Activated CD8-positive, alpha-beta memory T cell treated with anti-CD3 and anti-CD28 coated beads, Interleukin-2, amount 50 U/mL, for 24 hours (primary cell): ENCODE data around the gene EN1.

Experiments
- DNase-seq: peaks from one replicate; pipeline ENCODE4 v3.0.0-alpha.2; 2020; ENCODE audit errors: extremely low read depth

The EN1 gene

GRCh38 chr2:118822572-118822971, 24.9 kb downstream of the EN1 start:
- no peak for DNase-seq

- no peak for DNase-seq
Measured at GRCh38 chr2:118822015-118822414, 25.4 kb downstream of the EN1 start.

- no peak for DNase-seq
Measured at GRCh38 chr2:118817469-118817868, 30.0 kb downstream of the EN1 start.

GRCh38 chr2:118816669-118817068, 30.8 kb downstream of the EN1 start:
- DNase-seq: no peak

GRCh38 chr2:118815731-118816130, 31.7 kb downstream of the EN1 start:
- DNase-seq: no peak

GRCh38 chr2:118815314-118815713, 32.1 kb downstream of the EN1 start:
- DNase-seq: no peak

- no peak for DNase-seq
Measured at GRCh38 chr2:118814368-118814767, 33.1 kb downstream of the EN1 start.

GRCh38 chr2:118813601-118814339, 33.7 kb downstream of the EN1 start:
- no peak for DNase-seq

GRCh38 chr2:118813111-118813510, 34.3 kb downstream of the EN1 start:
- DNase-seq: no peak

GRCh38 chr2:118812552-118812951, 34.9 kb downstream of the EN1 start:
- no peak for DNase-seq

- DNase-seq: no peak
Measured at GRCh38 chr2:118811514-118812115, 35.8 kb downstream of the EN1 start.

GRCh38 chr2:118810766-118811165, 36.7 kb downstream of the EN1 start:
- no peak for DNase-seq

- DNase-seq: no peak
Measured at GRCh38 chr2:118808429-118808809, 39.0 kb downstream of the EN1 start.

- DNase-seq: no peak
Measured at GRCh38 chr2:118807668-118808428, 39.6 kb downstream of the EN1 start.

GRCh38 chr2:118806797-118807667, 40.4 kb downstream of the EN1 start:
- DNase-seq: no peak

- DNase-seq: no peak
Measured at GRCh38 chr2:118805064-118805690, 42.3 kb downstream of the EN1 start.

- DNase-seq: no peak
Measured at GRCh38 chr2:118803012-118803411, 44.4 kb downstream of the EN1 start.

- no peak for DNase-seq
Measured at GRCh38 chr2:118801151-118801550, 46.3 kb downstream of the EN1 start.

- DNase-seq: no peak
Measured at GRCh38 chr2:118800736-118801135, 46.7 kb downstream of the EN1 start.

GRCh38 chr2:118794546-118794945, 52.9 kb downstream of the EN1 start:
- DNase-seq: no peak
